ENCODE data around the gene MEF2C.

The MEF2C gene

GRCh38 chr5:88829775-88830174 lies 53.2 kb downstream of the MEF2C start:
- no peak for DNase-seq

- DNase-seq, result peak in 3 of 56 donors; percentile 12 to 22 (median 16)
Measured at GRCh38 chr5:88829054-88829453, 53.9 kb downstream of the MEF2C start.

- DNase-seq, result no peak
Measured at GRCh38 chr5:88827997-88828396, 55.0 kb downstream of the MEF2C start.

GRCh38 chr5:88826646-88827585 lies 56.1 kb downstream of the MEF2C start:
- DNase-seq, result peak in 13 of 56 donors; percentile 4 to 35 (median 16)

- no peak for DNase-seq
Measured at GRCh38 chr5:88825584-88826315, 57.2 kb downstream of the MEF2C start.

GRCh38 chr5:88824892-88825583 lies 57.9 kb downstream of the MEF2C start:
- no peak for DNase-seq

GRCh38 chr5:88824141-88824540 lies 58.8 kb downstream of the MEF2C start:
- DNase-seq, result no peak

- no peak for DNase-seq
Measured at GRCh38 chr5:88823201-88823600, 59.8 kb downstream of the MEF2C start.

- no peak for DNase-seq
Measured at GRCh38 chr5:88821161-88821560, 61.8 kb downstream of the MEF2C start.

- no peak for DNase-seq
Measured at GRCh38 chr5:88820581-88820980, 62.4 kb downstream of the MEF2C start.

GRCh38 chr5:88819301-88819999 lies 63.5 kb downstream of the MEF2C start:
- DNase-seq, result no peak

GRCh38 chr5:88818296-88818695 lies 64.7 kb downstream of the MEF2C start:
- DNase-seq, result no peak

GRCh38 chr5:88816195-88816594 lies 66.8 kb downstream of the MEF2C start:
- no peak for DNase-seq

- no peak for DNase-seq
Measured at GRCh38 chr5:88815050-88815789, 67.8 kb downstream of the MEF2C start.

- peak in 20 of 56 donors; percentile 6 to 55 (median 20) for DNase-seq
Measured at GRCh38 chr5:88813805-88814575, 69.0 kb downstream of the MEF2C start.

- no peak for DNase-seq
Measured at GRCh38 chr5:88813244-88813643, 69.7 kb downstream of the MEF2C start.

GRCh38 chr5:88808153-88808552 lies 74.8 kb downstream of the MEF2C start:
- DNase-seq, result no peak

GRCh38 chr5:88807327-88807726 lies 75.7 kb downstream of the MEF2C start:
- no peak for DNase-seq

GRCh38 chr5:88806338-88806737 lies 76.6 kb downstream of the MEF2C start:
- no peak for DNase-seq
